Measurements from ENCODE around the gene LGI4.
"Not testable (repeated sequence)": the region's sequence is repeated elsewhere in the genome, so short reads cannot be mapped to it uniquely, and the experiment has no call there.

The LGI4 gene

DNA sequence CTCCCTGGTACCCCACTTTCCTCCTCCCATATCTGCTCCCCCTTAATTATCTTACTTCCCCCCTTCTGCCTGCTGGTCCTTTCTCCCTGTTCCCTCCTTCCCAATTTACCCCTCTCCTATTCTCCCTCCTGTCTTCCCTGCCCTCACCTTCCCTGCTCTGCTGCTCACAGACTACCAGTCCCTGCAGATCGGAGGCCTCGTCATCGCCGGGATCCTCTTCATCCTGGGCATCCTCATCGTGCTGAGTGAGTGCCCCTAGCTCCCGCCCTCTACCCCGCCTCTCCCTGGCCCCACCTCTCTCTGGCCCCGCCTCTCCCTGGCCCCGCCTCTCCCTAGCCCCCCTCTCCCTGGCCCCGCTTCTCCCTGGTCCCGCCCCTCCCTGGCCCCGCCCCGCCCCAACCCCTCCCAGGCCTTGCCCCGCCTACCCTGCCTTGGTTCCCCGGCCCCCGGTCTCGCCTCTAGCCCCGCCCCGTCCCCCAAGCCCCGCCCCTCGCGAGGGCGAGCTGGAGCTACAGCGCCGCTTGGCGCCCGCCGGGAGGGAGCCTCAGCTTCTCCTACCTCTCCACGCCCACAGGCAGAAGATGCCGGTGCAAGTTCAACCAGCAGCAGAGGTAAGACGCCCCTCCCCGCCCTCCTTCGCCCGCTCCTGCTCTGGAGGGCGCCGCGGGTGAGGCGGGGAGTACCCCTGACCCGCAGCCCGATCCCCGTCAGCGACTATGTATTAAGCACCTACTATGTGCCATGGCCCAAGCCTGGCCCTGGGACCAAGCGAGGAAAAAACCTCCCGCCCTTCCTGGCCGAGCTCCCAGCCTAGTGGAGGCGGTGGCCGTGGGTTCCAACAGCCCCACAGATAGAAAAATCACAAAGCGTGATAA, 6.3 kb upstream of the LGI4 start:
- DNase-seq, result peak; percentile 38

DNA sequence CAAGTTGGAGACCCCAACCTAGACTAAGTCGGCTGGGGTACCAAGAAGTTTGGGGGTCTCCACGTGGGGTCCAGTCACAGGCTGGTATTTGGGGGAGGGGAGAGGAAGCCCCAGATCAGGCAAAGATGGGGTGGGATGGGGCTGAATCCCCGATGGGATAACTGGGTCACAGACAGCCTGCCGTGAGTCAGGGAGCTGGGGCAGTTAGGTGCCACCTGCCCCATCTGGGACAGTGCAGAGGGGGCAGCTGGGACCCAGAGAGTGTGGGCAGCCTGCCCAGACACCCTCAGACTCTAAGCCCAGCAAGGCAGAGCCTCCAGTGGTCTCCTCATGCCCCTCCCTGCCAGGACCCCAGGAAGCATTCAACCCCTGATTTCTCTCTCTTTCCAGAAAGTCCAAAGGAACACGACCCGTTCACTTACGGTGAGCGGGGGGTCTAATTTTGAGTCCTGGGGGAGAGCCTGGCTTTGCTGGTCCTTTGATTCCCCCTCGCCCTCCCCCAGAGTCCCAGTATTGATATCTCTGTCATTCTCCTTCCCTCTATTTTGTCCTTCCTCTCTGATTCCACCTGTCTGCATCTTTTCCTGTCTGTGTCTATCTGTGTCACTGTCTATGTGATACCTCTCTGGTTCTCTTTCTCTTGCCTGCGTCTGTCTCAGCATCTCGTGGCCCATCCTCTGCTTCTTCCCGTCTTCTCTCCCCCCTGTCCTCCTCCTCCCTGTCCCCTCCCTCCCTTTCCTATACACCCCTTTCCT, 5.5 kb upstream of the LGI4 start:
- DNase-seq, result no peak

DNA sequence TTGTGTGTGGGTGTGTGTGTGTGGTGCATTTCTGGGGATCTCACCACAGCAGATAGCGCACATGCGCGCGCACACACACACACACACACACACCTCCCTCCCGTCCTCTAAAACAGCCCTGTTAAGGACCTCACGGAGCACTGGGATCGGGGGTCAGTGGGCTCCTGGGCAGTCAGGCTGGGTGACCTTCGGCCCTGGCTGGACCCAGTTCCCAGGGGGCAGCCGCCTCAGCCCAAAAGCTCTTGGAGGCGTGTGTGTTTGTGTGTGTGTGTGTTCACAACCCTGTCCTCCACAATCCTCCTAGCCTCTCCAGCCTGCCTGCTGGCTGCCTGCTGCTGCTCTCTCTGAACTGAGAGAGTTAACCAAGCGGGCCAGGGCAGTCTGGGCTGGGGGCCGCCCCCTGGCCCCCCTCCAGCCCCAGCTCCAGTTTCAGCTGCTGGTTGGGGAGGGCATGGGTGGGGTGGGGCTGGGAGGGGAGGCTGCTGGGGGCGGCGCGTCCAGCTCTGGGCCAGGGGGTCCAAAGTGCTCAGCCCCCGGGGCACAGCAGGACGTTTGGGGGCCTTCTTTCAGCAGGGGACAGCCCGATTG, 3.5 kb upstream of the LGI4 start, which contains the start of gene FXYD1:
FXYD1 (plus strand) TSS at position 520 of the 588 bp plus-strand sequence. CDS start 1,256 bp downstream, outside the sequence.
- no peak for DNase-seq

DNA sequence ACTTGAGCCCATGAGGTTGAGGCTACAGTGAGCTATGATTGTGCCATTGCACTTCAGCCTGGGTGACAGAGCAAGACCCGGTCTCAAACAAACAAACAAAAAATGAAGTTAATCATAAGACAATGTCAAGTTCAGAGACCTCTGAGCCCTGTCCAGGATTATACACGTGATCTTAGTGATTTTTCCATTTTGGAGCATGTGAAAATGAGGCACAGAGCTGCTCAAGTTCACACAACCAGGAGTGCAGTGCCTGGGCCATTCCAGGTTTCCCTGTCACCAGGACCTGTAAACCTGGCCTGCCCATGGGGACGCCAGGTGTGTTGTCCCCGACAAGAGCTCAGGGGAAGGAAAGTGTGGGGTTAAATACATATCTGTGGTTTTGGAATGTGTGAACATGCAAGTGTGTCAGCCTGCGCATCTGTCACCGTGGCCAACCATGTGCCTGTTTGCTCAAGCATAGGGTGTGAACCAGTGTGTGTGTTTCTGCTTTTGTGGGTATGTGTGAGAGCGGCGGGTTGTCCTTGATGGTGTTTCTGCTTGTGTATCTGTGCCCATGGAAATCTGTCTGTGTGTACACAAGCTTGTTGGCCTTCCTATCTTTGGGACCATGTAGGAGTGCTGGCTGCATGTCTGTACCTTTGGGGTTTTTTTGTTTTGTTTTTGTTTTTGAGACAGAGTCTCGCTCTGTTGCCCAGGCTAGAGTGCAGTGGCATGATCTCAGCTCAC, 2.3 kb upstream of the LGI4 start:
- DNase-seq, result no peak

DNA sequence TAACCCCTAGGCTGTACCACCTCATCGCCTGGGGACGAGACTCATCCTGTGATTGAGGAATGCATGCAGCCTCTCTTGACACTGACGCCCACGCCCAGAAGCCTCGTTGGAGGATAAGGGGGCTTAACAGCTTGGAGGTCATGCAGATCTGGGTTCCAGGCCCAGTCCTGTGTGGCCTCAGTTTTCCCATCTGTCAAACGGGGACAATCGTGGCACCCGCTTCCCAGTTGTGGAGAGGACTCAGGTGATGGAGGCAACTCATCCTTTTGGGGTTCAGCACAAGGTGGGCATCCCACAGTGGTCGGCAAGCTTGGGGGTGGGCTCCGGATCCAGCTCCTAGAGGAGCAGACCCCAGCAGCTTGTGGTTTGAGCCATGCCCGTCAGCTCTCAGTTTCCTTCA, 1.4 kb upstream of the LGI4 start:
- DNase-seq, result no peak

DNA sequence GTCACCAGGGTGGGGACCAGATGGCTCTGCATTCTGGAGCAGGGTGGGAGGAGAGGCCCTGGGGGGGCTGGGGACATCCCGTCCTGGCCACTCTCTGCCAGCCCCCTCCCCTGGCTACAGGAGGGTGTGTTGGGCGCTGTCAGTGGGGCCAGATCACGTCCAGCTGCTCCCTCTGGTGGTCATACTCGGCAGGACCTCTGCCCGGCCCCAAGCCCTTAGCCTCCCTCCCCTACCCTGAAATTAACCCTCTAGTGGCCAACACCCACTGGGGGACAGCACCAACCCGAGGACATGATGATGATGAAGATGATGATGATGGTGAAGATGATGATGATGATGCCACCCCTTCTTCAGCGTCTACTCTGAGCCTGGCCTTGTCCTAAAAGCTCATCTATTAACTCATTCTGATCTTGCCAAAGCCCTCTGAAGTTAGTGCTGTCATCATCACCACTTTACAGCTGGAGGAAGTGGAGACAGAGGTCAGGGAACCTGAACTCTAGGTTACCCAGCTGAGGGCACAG, 590 bp upstream of the LGI4 start:
- no peak for DNase-seq

DNA sequence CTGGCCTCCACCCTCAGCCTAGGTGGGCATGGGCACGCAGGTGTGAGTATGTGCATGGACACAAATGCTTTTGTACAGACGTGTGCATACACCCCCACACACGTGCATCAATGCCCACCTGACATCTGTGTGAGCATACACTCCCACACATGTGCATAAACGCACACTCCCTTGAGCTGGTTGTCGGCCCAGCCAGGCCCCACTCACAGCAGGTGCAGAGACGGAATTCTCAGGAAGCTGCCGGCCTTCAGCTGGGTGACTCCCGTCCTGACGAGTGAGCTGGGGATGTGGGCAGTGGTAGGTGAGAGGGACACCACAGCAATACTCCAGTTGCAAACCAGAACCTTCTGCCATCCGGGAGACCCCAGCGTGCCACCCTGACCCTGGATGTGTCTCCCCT, 1.0 kb downstream of the LGI4 start:
- no peak for DNase-seq

DNA sequence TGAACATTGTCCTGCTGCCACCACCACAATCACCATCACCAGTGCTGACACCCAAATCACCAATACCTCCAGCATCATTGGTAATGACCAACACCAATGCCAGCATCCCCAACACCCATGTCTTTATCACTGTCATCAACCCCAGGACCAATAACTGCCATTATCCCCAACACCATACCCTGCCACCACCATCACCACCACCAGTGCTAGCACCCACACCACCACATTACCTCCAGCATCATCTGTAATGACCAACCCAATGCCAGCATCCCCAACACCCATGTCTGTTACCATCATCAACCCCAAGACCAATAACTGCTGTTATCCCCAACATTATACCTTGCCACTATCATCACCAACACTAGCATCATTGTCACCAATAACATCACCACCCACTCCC, 2.6 kb downstream of the LGI4 start:
- no peak for DNase-seq

DNA sequence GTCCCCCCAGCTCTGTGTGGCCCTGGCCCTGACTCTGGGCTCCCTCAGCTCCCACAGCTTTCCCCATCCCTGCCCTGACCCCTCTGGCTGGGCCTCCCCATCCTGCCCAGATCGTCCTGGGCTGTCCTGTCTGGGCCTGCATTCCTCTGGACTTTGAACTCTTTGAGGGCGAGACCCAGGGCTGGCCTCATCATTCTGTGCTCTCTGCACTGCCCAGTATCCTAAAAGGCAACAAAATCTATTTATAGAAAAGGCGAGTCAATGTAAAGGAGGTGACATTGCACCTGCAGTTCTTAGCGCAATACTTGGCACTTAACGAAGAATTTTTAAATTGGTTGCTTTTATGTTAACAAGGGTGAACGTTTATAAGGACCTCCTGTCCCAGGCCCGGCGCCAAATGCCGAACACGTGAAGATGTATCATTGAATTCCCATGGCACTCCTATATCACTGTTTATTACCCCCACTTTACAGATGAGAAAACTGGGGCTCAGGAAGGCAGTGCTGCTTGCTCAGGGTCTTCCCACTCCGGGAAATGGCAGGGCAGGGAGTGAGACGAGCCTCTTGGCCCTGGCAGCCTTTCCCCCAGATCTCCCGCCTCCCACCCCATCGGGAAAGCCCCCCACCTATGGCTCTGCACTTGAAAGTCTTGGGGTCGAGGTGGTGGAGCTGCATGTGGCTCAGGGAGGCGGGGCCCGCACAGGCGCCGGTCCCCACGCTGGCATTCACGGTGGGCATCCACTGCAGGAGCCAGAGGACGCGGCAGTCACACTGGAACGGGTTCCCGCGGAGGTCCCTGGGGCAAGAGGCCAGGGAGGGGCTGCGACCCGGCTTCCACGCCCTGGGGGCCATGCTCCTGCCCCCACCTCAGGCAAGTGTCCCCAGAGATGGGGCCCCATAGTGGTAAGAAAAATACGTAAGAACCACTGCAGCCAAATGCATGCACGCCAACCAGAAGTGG, 3.8 kb downstream of the LGI4 start:
- no peak for DNase-seq

DNA sequence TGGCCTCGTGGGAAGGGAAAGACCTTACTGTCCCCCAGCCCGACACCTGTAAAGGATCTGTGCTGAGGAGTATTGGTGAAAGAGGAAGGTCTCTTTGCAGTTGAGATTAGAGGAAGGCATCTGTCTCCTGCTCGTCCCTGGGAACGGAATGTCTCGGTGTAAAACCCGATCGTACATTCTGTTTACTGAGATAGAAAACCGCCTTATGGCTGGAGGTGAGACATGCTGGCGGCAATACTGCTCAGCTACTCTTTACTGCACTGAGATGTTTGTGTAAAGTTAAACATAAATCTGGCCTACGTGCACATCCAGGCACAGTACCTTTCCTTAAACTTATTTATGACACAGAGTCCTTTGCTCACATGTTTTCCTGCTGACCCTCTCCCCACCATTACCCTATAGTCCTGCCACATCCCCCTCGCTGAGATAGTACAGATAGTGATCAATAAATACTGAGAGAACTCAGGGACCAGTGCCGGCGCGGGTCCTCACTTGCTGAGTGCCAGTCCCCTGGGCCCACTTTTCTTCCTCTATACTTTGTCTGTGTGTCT, 5.1 kb downstream of the LGI4 start:
- not testable (repeated sequence) for DNase-seq

DNA sequence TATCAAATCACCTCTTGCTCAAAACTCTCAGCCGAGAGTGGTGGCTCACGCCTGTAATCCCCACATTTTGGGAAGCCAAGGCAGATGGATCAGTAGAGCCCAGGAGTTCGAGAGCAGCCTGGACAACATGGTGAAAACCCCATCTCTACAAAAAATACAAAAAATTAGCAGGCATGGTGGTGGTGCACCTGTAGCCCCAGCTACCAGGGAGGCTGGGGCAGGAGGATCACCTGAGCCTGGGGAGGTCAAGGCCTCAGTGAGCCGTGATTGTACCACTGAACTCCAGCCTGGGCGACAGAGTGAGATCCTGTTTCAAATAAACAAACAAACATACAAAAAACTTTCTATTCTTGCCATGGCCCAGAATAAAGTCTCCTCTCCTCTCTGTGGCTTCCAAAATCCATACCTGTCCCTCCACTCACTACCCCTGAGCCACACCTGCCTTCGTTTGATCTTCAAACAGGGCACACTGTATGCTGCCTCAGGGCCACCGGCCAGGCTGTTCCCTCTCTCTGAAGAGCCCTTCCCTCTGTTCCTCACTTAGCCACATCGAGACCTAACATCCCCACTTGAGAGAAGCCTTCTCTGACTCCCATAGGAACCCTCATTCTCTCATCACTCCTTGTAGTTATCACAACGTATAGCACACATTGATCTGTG, 6.3 kb downstream of the LGI4 start:
- DNase-seq, result no peak

DNA sequence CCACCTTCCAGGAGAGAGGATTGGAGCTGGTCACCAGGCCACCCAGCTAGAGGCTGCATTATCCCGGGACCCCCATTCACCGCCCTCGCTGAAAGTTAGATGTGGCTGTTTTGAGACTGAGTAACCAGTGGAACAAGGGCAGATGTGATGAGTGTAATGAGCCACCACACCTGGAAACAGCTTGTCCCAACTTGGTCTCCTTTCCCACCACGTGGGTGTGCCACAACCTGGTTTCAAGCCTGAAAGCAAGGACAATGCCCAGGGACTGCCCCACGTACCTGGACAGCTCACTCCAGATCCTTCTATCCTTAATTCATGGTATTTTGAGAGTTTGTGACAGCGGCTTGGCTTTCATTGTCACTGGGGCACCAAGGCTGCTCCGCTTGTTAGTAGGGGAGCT, 7.0 kb downstream of the LGI4 start:
- DNase-seq, result no peak

DNA sequence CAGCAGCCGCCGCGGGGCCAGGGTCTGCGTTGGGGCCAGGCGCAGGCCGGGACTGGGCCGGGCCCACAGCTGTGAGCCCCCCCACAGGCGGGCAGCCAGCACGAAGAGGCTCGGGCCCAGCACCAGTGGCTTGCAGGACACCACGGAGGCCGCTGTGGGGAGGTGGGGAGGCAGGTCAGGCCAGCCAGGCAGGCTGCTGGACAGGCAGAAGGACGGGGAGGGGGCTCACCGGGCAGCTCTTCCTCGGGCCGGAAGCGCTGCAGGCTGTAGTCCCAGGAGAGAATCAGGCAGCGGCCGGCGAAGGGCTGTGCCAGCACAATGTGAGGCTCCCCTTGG, 8.3 kb downstream of the LGI4 start:
- no peak for DNase-seq

DNA sequence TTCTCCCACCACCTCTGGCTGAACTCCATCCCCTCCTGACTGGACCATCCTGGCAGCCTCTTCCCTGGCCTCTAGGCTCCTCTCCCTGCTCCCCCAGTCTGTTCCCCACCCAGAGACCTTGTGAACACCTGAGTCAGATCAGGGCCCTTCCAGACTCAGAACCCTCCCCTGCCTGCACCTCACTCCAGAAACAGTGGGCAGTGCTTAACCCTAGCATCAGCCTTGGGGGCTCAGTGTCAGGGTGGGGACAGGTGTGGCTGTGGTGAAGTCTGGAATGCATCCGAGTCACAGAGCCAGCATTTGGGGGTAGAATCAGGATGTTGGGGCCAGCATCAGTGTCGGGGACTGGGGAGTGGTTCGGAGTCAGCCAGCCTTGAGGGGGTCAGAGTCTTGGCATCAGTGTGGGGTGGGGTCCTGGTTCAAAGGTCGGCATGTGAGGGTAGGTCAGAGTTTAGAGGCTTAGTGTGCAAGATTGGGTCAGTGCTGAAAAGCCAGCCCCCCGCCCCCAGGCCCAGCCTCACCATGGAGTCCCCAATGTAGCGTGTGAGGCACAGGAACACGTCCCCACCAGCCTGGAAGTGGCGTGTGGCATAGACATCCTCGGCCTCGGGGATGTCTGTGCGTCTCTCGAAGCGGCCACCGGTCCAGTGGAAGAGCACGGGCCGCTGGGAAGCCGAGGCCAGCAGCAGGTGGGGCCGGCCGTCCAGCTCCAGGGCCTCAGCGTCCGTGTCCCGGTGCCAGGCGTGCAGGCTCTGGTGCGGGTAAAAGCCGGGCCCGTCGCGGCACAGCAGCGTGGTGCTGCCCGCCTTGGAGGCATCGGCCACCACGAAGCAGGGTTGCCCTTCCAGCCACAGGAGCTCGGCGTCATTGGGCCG, 8.9 kb downstream of the LGI4 start:
- no peak for DNase-seq

DNA sequence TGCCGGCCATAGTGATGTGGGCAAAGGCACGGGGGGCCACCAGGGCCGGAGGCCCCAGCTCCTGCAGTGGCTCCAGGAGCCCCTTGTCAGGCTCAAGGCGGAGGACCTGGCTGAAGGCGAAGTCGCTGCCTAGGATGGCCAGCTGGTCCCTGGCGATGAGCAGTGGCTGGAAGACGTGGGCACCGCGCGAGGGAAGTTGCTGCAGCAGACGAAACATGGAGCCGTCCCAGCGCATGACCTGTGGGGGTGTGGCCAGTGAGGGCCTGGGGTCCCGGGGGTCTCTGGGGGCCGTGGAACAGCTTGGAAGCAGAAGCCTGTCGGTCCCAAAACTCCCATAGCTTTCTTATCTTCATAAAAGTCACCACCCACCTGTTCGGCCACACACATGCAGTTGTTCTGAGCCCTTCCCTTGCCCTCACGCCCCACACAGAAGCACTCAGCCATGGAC, 9.6 kb downstream of the LGI4 start:
- no peak for DNase-seq

DNA sequence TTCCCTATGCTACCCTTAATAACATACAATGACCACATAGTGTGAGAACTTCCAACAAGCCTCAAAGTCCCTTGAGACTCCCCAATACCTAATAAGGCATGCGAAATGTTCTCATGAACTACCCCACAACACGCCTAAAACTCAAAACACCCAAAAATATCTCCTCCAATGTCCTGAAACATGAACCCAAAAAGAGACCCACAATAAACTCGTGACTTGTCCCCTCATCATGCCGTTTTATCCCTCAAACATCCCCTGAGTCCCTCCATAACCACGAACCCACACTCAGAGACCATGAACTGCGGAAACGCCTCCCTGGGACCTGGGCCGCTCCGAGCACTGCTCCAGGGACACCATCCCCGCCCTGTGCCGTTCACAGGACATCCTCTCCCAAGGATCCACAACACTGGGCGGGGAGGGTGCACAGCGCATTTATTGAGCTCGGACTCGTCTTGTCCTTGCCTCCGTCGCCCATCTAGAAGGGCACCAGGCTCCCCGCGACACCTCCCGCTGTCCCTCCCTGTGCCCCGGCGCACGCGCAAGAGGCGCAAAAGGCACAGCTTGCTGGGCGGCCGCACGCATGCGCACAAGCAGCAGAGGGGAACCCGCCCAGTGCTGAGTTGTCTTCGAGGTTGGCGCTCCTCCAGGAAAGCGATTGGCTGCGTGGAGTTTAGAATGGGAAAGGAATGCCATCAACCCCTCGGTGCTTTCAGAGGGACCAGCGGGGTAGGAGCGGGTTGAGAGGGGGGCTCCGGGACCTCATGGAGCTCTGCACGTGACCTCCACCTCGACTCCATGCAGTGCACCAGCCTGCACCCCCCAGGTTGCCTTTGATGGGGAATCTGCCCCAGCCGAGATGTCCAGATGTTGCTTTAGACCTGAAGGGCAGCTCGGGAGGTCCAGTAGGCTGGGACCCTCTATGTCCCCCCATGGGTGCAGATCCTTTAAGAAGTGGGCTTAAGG, 10.5 kb downstream of the LGI4 start:
- peak; percentile 80 for DNase-seq

DNA sequence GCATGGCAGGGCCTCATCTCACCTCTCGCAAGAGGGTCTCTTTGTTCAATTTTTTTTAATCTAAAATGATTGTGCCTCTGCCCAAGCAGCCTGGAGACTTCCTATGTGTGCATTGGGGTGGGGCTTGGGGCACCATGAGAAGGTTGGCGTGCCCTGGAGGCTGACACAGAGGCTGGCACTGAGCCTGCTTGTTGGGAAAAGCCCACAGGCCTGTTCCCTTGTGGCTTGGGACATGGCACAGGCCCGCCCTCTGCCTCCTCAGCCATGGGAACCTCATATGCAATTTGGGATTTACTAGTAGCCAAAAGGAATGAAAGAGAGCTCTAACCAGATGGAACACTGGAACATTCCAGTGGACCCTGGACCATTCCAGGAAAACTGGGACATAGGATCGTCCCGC, 11.3 kb downstream of the LGI4 start:
- DNase-seq, result peak; percentile 55
